GM18505 (cell line): ENCODE results near the gene JAKMIP1.
A peak's percentile ranks its signal among the peaks of the same experiment; 100 is the strongest.
"Not testable (repeated sequence)": the region's sequence is repeated elsewhere in the genome, so short reads cannot be mapped to it uniquely, and the experiment has no call there.

Source experiments
- ATAC-seq: cut with Tn5 transposase; IDR thresholded peaks from one replicate; pipeline ENCODE4 v1.9.1; 2021; ENCODE audit not compliant: unreplicated experiment
- POLR2A ChIP-seq: IDR thresholded peaks from 4 replicates; pipeline ENCODE4 v1.6.1; 2011; ENCODE audit warnings: borderline replicate concordance; ENCODE audit not compliant: insufficient read depth, insufficient read length; ENCODE audit errors: extremely low read depth

JAKMIP1 gene

GRCh38 chr4:6224735-6225134 is 24.4 kb upstream of the JAKMIP1 start:
- no peak for TF ChIP-seq POLR2A
- no peak for ATAC-seq

GRCh38 chr4:6222761-6223292 is 22.5 kb upstream of the JAKMIP1 start:
- ATAC-seq = no peak

GRCh38 chr4:6221851-6222760 is 21.8 kb upstream of the JAKMIP1 start:
- no peak for TF ChIP-seq POLR2A
- ATAC-seq = no peak

More at GRCh38 chr4:6222761-6223292, 22.5 kb upstream of the JAKMIP1 start:
- TF ChIP-seq POLR2A = no peak

- TF ChIP-seq POLR2A = no peak
- ATAC-seq = no peak
Measured at GRCh38 chr4:6221301-6221850, 21.0 kb upstream of the JAKMIP1 start.

- ATAC-seq = peak; percentile 82
- no peak for TF ChIP-seq POLR2A
Measured at GRCh38 chr4:6217716-6218381, 17.5 kb upstream of the JAKMIP1 start.

- TF ChIP-seq POLR2A = no peak
- ATAC-seq = no peak
Measured at GRCh38 chr4:6216588-6216987, 16.2 kb upstream of the JAKMIP1 start.

- TF ChIP-seq POLR2A = no peak
- no peak for ATAC-seq
Measured at GRCh38 chr4:6209921-6210320, 9.6 kb upstream of the JAKMIP1 start.

GRCh38 chr4:6209291-6209690 is 8.9 kb upstream of the JAKMIP1 start:
- not testable (repeated sequence) for ATAC-seq

GRCh38 chr4:6208416-6208815 is 8.1 kb upstream of the JAKMIP1 start:
- TF ChIP-seq POLR2A = no peak
- no peak for ATAC-seq

GRCh38 chr4:6207602-6208001 is 7.3 kb upstream of the JAKMIP1 start:
- no peak for TF ChIP-seq POLR2A
- ATAC-seq = no peak

GRCh38 chr4:6206771-6207290 is 6.5 kb upstream of the JAKMIP1 start:
- no peak for TF ChIP-seq POLR2A
- no peak for ATAC-seq

GRCh38 chr4:6205973-6206372 is 5.6 kb upstream of the JAKMIP1 start:
- no peak for TF ChIP-seq POLR2A
- no peak for ATAC-seq

- no peak for ATAC-seq
- TF ChIP-seq POLR2A = no peak
Measured at GRCh38 chr4:6205567-6205931, 5.2 kb upstream of the JAKMIP1 start.

GRCh38 chr4:6204871-6205566 is 4.7 kb upstream of the JAKMIP1 start:
- ATAC-seq = no peak
- no peak for TF ChIP-seq POLR2A

- TF ChIP-seq POLR2A = no peak
- ATAC-seq = no peak
Measured at GRCh38 chr4:6204098-6204497, 3.7 kb upstream of the JAKMIP1 start.
